ENCODE data around the gene FRY.

GRCh38 chr13:32162395-32163005 is 130.9 kb downstream of the FRY start:
- TF ChIP-seq EZH2 (IDR thresholded peaks at IDR 0.05), result no peak
- TF ChIP-seq POLR2AphosphoS5 (IDR thresholded peaks at IDR 0.05; ENCODE audit: borderline replicate concordance, low read depth, low read length), result no peak
- TF ChIP-seq FOXP2 (optimal IDR thresholded peaks at IDR 0.05; ENCODE audit: control extremely low read depth, extremely low read length, insufficient read depth), result no peak
